Measurements from ENCODE around the gene ZNF580.
A peak's percentile ranks its signal among the peaks of the same experiment; 100 is the strongest.

ZNF580 gene

GRCh38 chr19:55622242-55622969 is 18.4 kb upstream of the ZNF580 start:
- POLR2A ChIA-PET: no interaction called here
- CTCF ChIA-PET: interaction anchor here (0.7 to 2.5 kb wide), 4 partner anchors 10 to 119 kb away, joined by 3 to 19 read pairs (median 6); partner anchors contain the start of gene ZNF865
- no peak for TF ChIP-seq CTCF (IDR thresholded peaks at IDR 0.05; ENCODE audit: control extremely low read depth, extremely low read depth, low read depth, missing control alignments)
- no peak for DNase-seq (ENCODE audit: extremely low spot score)

- ChIA-PET POLR2A (no interaction called here), CTCF (interaction anchor here (0.7 to 4.6 kb wide), 7 partner anchors 10 to 119 kb away, joined by 3 to 26 read pairs (median 8); partner anchors contain the start of gene ZNF865)
- no peak for DNase-seq (ENCODE audit: extremely low spot score)
- no peak for TF ChIP-seq CTCF (IDR thresholded peaks at IDR 0.05; ENCODE audit: control extremely low read depth, extremely low read depth, low read depth, missing control alignments)
These were observed 17.7 kb upstream of the ZNF580 start for GRCh38 chr19:55623130-55623529.

- POLR2A ChIA-PET: no interaction called here
- CTCF ChIA-PET: interaction anchor here (1.2 to 4.6 kb wide), 6 partner anchors 9 to 107 kb away, joined by 3 to 26 read pairs (median 12); partner anchors contain the start of gene ZNF865
- no peak for TF ChIP-seq CTCF (IDR thresholded peaks at IDR 0.05; ENCODE audit: control extremely low read depth, extremely low read depth, low read depth, missing control alignments)
- no peak for DNase-seq (ENCODE audit: extremely low spot score)
These were observed 17.2 kb upstream of the ZNF580 start for GRCh38 chr19:55623561-55623960.

GRCh38 chr19:55624109-55625003 is 16.4 kb upstream of the ZNF580 start, which contains the start of gene ZNF784:
Gene ZNF784, minus strand, starts transcription at chr19:55624566. Its CDS starts 5 bp downstream, at chr19:55624561.
- ChIA-PET POLR2A (interaction anchor here (0.5 to 1.0 kb wide), 8 partner anchors 8 to 1753 kb away, joined by 3 to 10 read pairs (median 4); partner anchors contain the start of gene U2AF2), CTCF (interaction anchor here (0.9 to 4.6 kb wide), 10 partner anchors 8 to 120 kb away, joined by 3 to 26 read pairs (median 4); partner anchors contain the start of gene ZNF865)
- DNase-seq (ENCODE audit: extremely low spot score): peak; percentile 94
- no peak for TF ChIP-seq CTCF (IDR thresholded peaks at IDR 0.05; ENCODE audit: control extremely low read depth, extremely low read depth, low read depth, missing control alignments)

GRCh38 chr19:55625004-55625326 is 15.8 kb upstream of the ZNF580 start:
- no peak for DNase-seq (ENCODE audit: extremely low spot score)
- ChIA-PET CTCF (interaction anchor here (0.9 to 4.6 kb wide), 9 partner anchors 8 to 121 kb away, joined by 3 to 26 read pairs (median 5); partner anchors contain the start of gene ZNF865), POLR2A (interaction anchor here (0.5 to 1.0 kb wide), 4 partner anchors 8 to 1754 kb away, joined by 4 to 10 read pairs (median 6); partner anchors contain the start of gene U2AF2)
- TF ChIP-seq CTCF (IDR thresholded peaks at IDR 0.05; ENCODE audit: control extremely low read depth, extremely low read depth, low read depth, missing control alignments): no peak

GRCh38 chr19:55626350-55626749 is 14.5 kb upstream of the ZNF580 start:
- DNase-seq (ENCODE audit: extremely low spot score): no peak
- no peak for TF ChIP-seq CTCF (IDR thresholded peaks at IDR 0.05; ENCODE audit: control extremely low read depth, extremely low read depth, low read depth, missing control alignments)
- ChIA-PET POLR2A (no interaction called here), CTCF (interaction anchor here (0.8 to 4.6 kb wide), 11 partner anchors 9 to 159 kb away, joined by 3 to 26 read pairs (median 3); partner anchors contain the start of gene ZNF865)
